Measurements from ENCODE around the gene NINJ2. TPM values are rescaled to one million over a fixed set of nuclear protein-coding genes. Genes with fewer than 3 reads are reported as not detected.
A peak's percentile ranks its signal among the peaks of the same experiment; 100 is the strongest.

The NINJ2 gene
- total RNA-seq, 3 donors from 2014 or later (not counting 1 experiment from before 2014, with no cell fraction given), result 3.1 to 6.6 (median 4.9) TPM

- Mint-ChIP-seq H3K27ac (no peak overlapping the region), H3K36me3 (no peaks in the 10 kb centered on the region), H3K27me3 (ENCODE audit: low read depth in 2 of 2) (peaks cover 5 to 6% of the 10 kb centered on the region in 2 donors), H3K4me1 (peaks cover 10 to 24% of the 10 kb centered on the region in 2 donors), H3K4me3 (no peak overlapping the region), H3K9me3 (no peaks in the 10 kb centered on the region)
- Histone ChIP-seq H3K27me3 (ENCODE audit: control insufficient read depth, insufficient read depth, low read length) (no peaks in the 10 kb centered on the region), H3K36me3 (ENCODE audit: control insufficient read depth, insufficient read depth, low read length) (no peaks in the 10 kb centered on the region), H3K4me3 (ENCODE audit: low read length) (no peak overlapping the region), H3K4me1 (ENCODE audit: control insufficient read depth, insufficient read depth, low read length) (peaks cover 9% of the 10 kb centered on the region), H3K27ac (ENCODE audit: low read length) (no peak overlapping the region), H3K9me3 (ENCODE audit: control insufficient read depth, insufficient read depth, low read length) (no peaks in the 10 kb centered on the region)
- intact Hi-C loops (cut with micrococcal nuclease), result no loop called here
- 94% methylated on average over 8 of the region's 13 CpGs for WGBS (ENCODE audit: insufficient coverage)
- DNase-seq (no peak), ATAC-seq (no peak)
- TF ChIP-seq, protein P1, sequence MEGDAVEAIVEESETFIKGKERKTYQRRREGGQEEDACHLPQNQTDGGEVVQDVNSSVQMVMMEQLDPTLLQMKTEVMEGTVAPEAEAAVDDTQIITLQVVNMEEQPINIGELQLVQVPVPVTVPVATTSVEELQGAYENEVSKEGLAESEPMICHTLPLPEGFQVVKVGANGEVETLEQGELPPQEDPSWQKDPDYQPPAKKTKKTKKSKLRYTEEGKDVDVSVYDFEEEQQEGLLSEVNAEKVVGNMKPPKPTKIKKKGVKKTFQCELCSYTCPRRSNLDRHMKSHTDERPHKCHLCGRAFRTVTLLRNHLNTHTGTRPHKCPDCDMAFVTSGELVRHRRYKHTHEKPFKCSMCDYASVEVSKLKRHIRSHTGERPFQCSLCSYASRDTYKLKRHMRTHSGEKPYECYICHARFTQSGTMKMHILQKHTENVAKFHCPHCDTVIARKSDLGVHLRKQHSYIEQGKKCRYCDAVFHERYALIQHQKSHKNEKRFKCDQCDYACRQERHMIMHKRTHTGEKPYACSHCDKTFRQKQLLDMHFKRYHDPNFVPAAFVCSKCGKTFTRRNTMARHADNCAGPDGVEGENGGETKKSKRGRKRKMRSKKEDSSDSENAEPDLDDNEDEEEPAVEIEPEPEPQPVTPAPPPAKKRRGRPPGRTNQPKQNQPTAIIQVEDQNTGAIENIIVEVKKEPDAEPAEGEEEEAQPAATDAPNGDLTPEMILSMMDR (IDR thresholded peaks at IDR 0.05), result no peak
Measured at GRCh38 chr12:664075-664778, 982 bp upstream of the NINJ2 start.

GRCh38 chr12:662566-663292, 516 bp downstream of the NINJ2 start:
- H3K36me3 ChIP-seq (ENCODE audit: control insufficient read depth, insufficient read depth, low read length), result no peaks in the 10 kb centered on the region
- peaks cover 5 to 6% of the 10 kb centered on the region in 2 donors for H3K27me3 Mint-ChIP-seq (ENCODE audit: low read depth in 2 of 2)
- no peaks in the 10 kb centered on the region for H3K27me3 ChIP-seq (ENCODE audit: control insufficient read depth, insufficient read depth, low read length)
- TF ChIP-seq, protein P1 (IDR thresholded peaks at IDR 0.05), result no peak
- peaks cover 10 to 20% of the 10 kb centered on the region in 2 donors for H3K4me1 Mint-ChIP-seq
- DNase-seq (no peak), ATAC-seq (no peak)
- no peak overlapping the region for H3K27ac ChIP-seq (ENCODE audit: low read length)
- H3K27ac Mint-ChIP-seq, result no peak overlapping the region
- H3K9me3 Mint-ChIP-seq, result no peaks in the 10 kb centered on the region
- no peaks in the 10 kb centered on the region for H3K9me3 ChIP-seq (ENCODE audit: control insufficient read depth, insufficient read depth, low read length)
- intact Hi-C loops (cut with micrococcal nuclease), result no loop called here
- H3K4me3 Mint-ChIP-seq, result no peak overlapping the region
- WGBS (ENCODE audit: insufficient coverage), result 62% methylated on average over 8 of the region's 8 CpGs
- no peaks in the 10 kb centered on the region for H3K36me3 Mint-ChIP-seq
- peaks cover 5% of the 10 kb centered on the region for H3K4me1 ChIP-seq (ENCODE audit: control insufficient read depth, insufficient read depth, low read length)
- no peak overlapping the region for H3K4me3 ChIP-seq (ENCODE audit: low read length)

GRCh38 chr12:661720-662486, 1.3 kb downstream of the NINJ2 start:
- Mint-ChIP-seq H3K27me3 (ENCODE audit: low read depth in 2 of 2) (peaks cover 5 to 6% of the 10 kb centered on the region in 2 donors), H3K27ac (no peak overlapping the region), H3K4me3 (no peak overlapping the region), H3K4me1 (peaks cover 2 to 12% of the 10 kb centered on the region in 2 donors), H3K36me3 (no peaks in the 10 kb centered on the region), H3K9me3 (no peaks in the 10 kb centered on the region)
- 94% methylated on average over 9 of the region's 11 CpGs for WGBS (ENCODE audit: insufficient coverage)
- Histone ChIP-seq H3K36me3 (ENCODE audit: control insufficient read depth, insufficient read depth, low read length) (no peaks in the 10 kb centered on the region), H3K4me3 (ENCODE audit: low read length) (no peak overlapping the region), H3K27ac (ENCODE audit: low read length) (no peak overlapping the region), H3K4me1 (ENCODE audit: control insufficient read depth, insufficient read depth, low read length) (no peaks in the 10 kb centered on the region), H3K9me3 (ENCODE audit: control insufficient read depth, insufficient read depth, low read length) (no peaks in the 10 kb centered on the region), H3K27me3 (ENCODE audit: control insufficient read depth, insufficient read depth, low read length) (no peaks in the 10 kb centered on the region)
- ATAC-seq, result no peak
- intact Hi-C loops (cut with micrococcal nuclease), result no loop called here
- TF ChIP-seq, protein P1 (IDR thresholded peaks at IDR 0.05), result no peak
- DNase-seq, result peak in 1 of 2 donors; percentile 2
